HG03066 (cell line): ENCODE data around the gene HAGH.

Experiments used
- ATAC-seq: cut with Tn5 transposase; IDR thresholded peaks from one replicate; pipeline ENCODE4 v1.9.1; 2021; ENCODE audit warnings: low read depth; ENCODE audit not compliant: unreplicated experiment

The HAGH gene

DNA sequence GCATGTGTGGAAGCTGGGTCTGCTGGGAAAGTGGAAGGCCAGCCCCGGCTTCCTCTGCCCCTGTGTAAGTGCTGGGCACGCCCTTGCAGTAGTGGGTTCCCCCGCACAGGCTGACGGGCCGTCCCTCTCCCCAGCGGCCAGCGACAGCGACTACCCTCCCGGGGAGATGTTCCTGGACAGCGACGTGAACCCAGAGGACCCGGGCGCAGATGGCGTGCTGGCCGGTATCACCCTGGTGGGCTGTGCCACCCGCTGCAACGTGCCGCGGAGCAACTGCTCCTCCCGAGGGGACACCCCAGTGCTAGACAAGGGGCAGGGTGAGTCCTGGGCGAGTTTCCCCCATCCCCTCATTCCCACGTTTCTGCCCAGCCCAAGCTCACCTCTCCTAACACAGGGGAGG lies 60.8 kb downstream of the HAGH start:
- no peak for ATAC-seq

DNA sequence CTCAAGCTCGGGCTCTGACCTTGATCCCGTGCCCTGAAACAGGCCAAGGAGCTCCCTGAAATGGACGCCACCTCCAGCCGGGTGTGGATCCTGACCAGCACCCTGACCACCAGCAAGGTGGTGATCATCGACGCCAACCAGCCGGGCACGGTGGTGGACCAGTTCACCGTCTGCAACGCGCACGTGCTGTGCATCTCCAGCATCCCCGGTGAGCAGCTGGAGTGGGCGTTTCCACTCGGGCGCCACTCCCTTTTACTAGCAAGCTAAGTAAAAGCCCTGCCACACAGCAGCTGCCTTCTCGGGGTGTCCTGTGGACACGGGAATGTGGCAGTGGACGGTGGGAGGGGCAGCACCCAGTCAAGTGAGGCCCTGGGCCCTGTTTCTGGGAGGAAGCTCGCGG lies 61.7 kb downstream of the HAGH start:
- ATAC-seq, result no peak

DNA sequence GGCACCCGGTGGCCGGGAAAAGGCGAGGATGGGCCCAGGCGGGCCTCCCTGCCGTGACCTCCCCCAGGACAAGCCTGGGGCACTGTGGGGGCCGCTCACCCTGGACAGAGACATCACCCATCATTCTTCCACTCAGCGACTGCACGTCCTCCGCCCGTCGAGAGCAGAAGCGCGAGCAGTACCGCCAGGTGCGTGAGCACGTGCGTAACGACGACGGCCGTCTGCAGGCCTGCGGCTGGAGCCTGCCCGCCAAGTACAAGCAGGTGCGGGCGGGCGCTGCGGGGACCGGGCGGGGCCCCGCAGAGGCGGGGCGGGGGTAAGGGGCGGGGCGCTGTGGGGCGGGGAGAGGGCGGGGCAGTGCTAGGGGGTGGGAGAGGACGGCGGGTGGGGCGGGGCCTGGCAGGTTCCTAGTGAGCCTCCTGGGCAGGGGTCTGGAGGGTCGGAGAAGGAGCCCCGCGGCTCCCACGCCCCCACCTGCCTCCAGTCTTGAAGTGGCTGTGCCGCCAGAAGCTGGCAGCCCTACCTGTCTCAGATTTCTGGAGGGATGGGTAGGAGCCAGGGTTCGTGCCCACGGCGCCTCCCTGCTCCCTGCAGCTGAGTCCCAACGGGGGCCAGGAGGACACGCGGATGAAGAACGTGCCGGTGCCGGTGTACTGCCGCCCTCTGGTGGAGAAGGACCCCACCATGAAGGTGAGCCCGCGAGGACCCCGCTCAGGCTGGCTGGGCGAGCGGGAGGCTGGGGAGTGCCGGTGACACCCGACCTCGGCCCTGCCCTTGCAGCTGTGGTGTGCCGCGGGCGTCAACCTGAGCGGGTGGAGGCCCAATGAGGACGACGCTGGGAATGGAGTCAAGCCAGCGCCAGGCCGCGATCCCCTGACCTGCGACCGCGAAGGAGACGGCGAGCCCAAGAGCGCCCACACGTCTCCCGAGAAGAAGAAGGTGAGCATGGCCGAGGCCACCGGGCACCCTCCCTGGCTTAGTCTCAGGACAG lies 62.8 kb downstream of the HAGH start:
- ATAC-seq, result no peak

DNA sequence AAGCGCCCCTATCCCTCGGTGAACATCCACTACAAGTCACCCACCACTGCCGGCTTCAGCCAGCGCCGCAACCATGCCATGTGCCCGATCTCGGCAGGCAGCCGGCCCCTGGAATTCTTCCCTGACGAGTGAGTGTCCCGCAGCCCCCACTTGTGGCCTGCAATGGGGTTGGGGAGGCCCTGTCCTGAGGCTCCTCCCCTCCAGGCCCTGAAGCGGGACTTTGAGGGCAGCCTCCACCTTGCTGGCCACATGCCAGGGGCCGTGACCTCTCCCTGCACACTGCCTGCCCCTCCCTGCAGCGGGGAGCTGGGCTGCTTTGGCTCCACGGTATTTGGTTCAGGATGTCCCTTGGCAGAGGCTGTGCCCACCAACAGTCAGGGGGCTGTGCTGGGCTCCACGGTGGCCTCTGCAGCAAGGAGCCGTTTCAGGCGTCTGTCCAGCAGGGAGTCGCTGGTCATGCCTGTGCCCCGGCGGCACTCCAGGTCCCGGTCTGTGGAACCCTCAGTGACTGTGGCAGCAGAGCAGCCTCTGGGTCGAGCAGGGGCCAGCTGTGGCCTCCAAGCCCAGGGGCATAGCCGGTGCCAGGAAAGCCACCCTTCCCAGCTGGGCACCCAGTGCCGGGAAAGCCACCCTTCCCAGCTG lies 63.6 kb downstream of the HAGH start:
- ATAC-seq, result no peak

DNA sequence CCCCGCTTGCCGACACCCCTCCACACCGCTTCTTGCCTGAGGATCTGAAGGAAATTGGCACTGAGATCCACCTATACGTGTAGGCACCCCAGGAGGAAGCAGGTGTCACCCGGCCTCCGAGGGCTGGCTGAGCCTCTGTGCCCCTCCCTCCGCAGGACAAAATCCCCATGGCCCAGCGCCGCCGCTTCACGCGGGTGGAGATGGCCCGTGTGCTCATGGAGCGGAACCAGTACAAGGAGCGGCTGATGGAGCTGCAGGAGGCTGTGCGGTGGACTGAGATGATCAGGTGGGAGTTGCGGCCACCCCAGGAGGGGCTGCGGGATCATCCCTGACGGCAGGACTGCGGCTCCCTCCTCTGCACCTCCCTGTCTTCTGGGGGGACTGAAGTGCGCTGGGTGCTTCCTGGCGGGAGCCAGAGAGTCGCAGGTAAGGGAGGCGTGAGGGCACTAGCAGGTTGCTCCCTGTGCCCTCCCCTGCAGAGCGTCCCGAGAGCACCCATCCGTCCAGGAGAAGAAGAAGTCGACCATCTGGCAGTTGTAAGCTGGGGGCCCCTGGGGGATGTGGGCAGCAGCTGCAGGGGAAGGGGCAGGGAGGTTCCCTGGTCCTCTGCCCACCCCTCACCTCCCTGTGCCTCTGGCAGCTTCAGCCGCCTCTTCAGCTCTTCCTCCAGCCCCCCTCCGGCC lies 64.3 kb downstream of the HAGH start:
- no peak for ATAC-seq

DNA sequence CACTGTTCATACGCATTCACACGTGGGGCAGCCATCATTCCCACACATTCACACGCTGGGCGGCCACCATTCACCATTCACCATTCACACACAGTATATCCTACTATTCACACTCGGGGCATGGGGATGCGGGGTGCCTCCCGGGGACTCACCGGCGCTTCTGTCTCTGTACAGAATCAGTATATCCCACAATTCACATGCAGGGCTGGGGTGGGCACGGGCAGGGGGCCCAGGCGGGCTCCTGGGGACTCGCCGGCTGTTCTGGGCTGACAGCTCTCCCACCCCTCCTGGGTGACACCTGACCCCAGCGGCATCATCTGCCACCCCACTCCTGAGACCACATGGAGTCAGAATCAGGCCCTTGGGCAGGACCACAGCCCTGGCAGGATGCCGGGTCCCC lies 64.9 kb downstream of the HAGH start:
- no peak for ATAC-seq

DNA sequence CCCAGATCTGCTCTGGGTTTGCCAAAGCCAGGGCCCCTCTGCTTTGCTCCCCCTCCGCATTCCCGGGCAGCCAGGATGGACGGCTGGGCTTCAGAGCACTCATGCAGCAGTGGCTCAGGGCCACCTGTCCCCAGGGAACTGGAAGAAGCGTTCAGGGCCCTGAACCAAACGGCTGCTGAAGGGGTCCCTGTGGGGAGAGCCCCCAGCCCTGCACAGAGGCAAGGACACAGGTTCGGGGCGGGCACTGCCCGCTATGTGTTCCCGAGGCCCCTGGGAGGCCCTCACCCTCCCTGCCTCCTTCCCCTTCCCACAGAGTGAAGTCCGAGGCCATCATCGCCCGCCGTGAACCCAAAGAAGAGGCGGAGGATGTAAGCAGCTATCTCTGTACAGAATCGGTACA lies 65.7 kb downstream of the HAGH start:
- no peak for ATAC-seq

DNA sequence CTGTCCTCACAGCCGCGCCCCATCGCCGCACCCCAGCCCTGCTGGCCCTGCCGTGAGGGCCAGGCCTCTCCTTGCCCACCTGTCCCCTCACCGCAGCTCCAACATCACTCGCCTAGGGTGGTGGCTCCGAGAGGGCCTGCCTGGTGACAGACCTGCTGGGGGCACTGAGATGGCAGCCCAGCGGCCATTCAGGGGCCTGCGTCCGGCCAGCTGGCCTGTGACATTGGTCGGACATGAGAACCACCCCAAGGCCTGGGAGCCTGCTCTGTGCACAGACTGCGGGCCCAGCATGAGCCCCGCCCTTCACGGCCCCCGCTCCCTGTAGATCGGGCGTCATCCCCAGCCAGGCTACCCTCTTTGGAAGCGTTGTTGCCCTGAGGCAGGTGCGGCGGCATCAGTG lies 67.1 kb downstream of the HAGH start:
- ATAC-seq, result no peak

DNA sequence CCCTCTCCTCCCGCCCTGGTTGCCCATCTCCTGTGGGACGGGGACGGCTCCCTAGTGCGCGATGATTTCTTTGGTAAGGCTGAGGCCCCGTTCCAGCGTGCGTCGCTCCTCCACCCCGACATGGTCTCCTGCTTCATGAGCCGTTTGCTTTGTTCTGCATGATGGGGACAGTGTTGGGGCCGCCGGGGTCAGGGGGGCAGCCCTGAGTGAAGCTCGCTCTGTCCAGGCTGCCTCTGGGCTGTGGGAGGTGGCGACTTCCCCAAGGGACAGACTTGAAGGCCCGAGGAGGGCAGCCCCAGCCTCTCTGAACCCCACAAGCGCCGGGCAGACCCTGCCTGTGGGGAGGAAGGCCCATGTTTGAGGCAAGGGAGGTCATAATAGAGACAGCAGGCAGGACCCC lies 67.7 kb downstream of the HAGH start:
- no peak for ATAC-seq

DNA sequence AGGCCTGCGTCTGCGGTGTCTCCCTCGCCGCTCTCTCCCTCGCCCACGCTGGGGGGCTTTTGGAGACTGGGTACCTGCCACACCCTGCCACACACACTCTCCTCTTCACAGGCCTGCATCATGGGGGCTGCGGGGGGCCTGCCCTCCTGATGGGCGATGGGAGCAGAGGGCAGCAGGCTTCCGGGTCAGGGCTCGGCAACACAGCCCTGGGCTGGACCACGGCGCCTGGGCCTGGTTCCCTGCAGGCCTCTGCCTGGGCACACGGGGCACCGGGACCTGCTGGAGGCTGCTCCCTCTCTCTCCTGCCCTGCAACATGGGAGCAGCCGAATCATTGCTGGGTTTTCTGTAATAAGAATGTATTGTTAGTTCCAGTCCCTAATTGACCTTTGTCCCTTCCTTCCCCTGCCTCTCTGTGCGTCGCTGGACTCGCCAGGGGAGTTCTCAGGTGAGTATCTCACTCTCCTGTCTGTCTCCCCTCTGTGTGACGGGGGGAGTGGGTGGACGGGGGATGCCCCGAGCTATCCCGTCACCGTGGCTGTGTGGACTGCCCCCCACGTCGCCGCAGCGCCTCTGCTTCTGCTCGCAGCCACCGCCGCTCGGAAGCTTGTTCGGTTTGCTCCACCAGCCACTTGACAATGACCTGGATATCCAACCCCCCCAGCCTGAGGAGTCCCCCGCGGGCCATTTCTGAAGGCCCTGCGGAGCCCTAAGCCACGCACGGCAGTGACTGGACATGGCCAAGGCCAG lies 68.7 kb downstream of the HAGH start:
- ATAC-seq, result no peak
